Breast epithelium (tissue), 4 donors: ENCODE results near the gene CERS4. TPM values are rescaled to one million over a fixed set of nuclear protein-coding genes. Genes with fewer than 3 reads are reported as not detected.
A peak's percentile ranks its signal among the peaks of the same experiment; 100 is the strongest.

Source experiments
- DNase-seq, 2 donors: peaks; one replicate each; pipeline ENCODE4 v3.0.0-alpha.2; 2019; ENCODE audit warnings: low spot score in 2 of 2
- H3K27ac ChIP-seq, 2 donors: fragments of 200-600 bp; sonication (generic) in 1 of 2; one replicate each; pipeline ENCODE4 v1.5.1; 2016 to 2019; ENCODE audit warnings: mild to moderate bottlenecking in 1 of 2
- H3K27me3 ChIP-seq, 2 donors: fragments of 200-600 bp; sonication (generic) in 1 of 2; one replicate each; pipeline versions ENCODE4 v1.5.1 to v1.6.0; 2017 to 2019; ENCODE audit warnings: control low read depth in 1 of 2, mild to moderate bottlenecking in 1 of 2
- H3K36me3 ChIP-seq: fragments of 200-600 bp; one replicate; pipeline ENCODE4 v1.5.1; 2019
- H3K4me1 ChIP-seq, 2 donors: fragments of 200-600 bp; sonication (generic); one replicate each; pipeline ENCODE4 v1.5.1; 2016 to 2019; ENCODE audit warnings: control low read depth in 1 of 2
- H3K4me3 ChIP-seq, 3 donors: fragments of 200-600 bp; sonication (generic); 1 replicate in 2 of 3; 2 replicates in 1 of 3; pipeline ENCODE4 v1.5.1; 2016 to 2019; ENCODE audit warnings: mild to moderate bottlenecking in 3 of 3, moderate library complexity in 2 of 3
- H3K9me3 ChIP-seq, 2 donors: fragments of 200-600 bp; sonication (generic) in 1 of 2; one replicate each; pipeline ENCODE4 v1.5.1; 2016 to 2019; ENCODE audit warnings: control low read depth in 1 of 2
- CTCF ChIP-seq, 3 donors: fragments of 450-650 bp; IDR thresholded peaks; one replicate each; pipeline ENCODE4 v1.5.1; 2016 to 2017; ENCODE audit warnings: antibody characterized with exemption in 3 of 3, mild to moderate bottlenecking in 3 of 3, moderate library complexity in 3 of 3
- POLR2A ChIP-seq: fragments of 450-650 bp; IDR thresholded peaks from one replicate; pipeline ENCODE4 v1.6.1; 2016; ENCODE audit warnings: antibody characterized with exemption, mild to moderate bottlenecking, moderate library complexity
- POLR2AphosphoS5 ChIP-seq, 3 donors: sonication (generic); formaldehyde crosslinking; IDR thresholded peaks; one replicate each; pipeline ENCODE4 v1.6.1; 2017; ENCODE audit warnings: antibody characterized with exemption in 3 of 3
- intact Hi-C: fragments of 100-400 bp; cut with DNase I; formaldehyde crosslinking; loops from one replicate; pipeline ENCODE4 v1.15.1; 2023; ENCODE audit warnings: low total_unique reads
- total RNA-seq, 3 donors: library from RNA; depleted of rRNA; stranded (reverse); fragments of >200 nt; gene quantifications; one replicate each; pipeline ENCODE4 v1.1.0, GENCODE V29; 2016

The CERS4 gene
- total RNA-seq, 3 donors from 2014 or later = 26.4 to 141 (median 64.1) TPM

GRCh38 chr19:8248348-8249328 is 39.5 kb downstream of the CERS4 start:
- Histone ChIP-seq H3K4me3 (no peak overlapping the region), H3K27me3 (no peaks in the 10 kb centered on the region), H3K9me3 (no peaks in the 10 kb centered on the region), H3K36me3 (no peaks in the 10 kb centered on the region), H3K27ac (no peak overlapping the region), H3K4me1 (no peaks in the 10 kb centered on the region)
- no peak for TF ChIP-seq CTCF (IDR thresholded peaks at IDR 0.05)
- no peak for TF ChIP-seq POLR2AphosphoS5 (IDR thresholded peaks at IDR 0.05)
- no peak for TF ChIP-seq POLR2A
- DNase-seq = no peak
- intact Hi-C loops = no loop called here

- Histone ChIP-seq H3K4me1 (no peaks in the 10 kb centered on the region), H3K9me3 (no peaks in the 10 kb centered on the region), H3K36me3 (no peaks in the 10 kb centered on the region), H3K27ac (peak overlapping the region; percentile 54 to 63), H3K27me3 (no peaks in the 10 kb centered on the region), H3K4me3 (peak overlapping the region in 1 of 3 donors; percentile 25)
- no peak for DNase-seq
- TF ChIP-seq CTCF (IDR thresholded peaks at IDR 0.05) (no peak), POLR2A (no peak), POLR2AphosphoS5 (IDR thresholded peaks at IDR 0.05) (no peak)
- intact Hi-C loops = loop anchor here (10.0 kb wide), 1 partner anchor 86 kb away; no protein-coding TSS in a partner anchor
Observed at GRCh38 chr19:8250596-8250995, 41.4 kb downstream of the CERS4 start.

GRCh38 chr19:8251025-8251472 is 41.9 kb downstream of the CERS4 start:
- no peaks in the 10 kb centered on the region for H3K4me1 ChIP-seq
- H3K9me3 ChIP-seq = no peaks in the 10 kb centered on the region
- intact Hi-C loops = loop anchor here (10.0 kb wide), 1 partner anchor 86 kb away; no protein-coding TSS in a partner anchor
- H3K36me3 ChIP-seq = no peaks in the 10 kb centered on the region
- peak overlapping the region in 1 of 3 donors; percentile 25 for H3K4me3 ChIP-seq
- peak; percentile 81 to 97 for DNase-seq
- peak overlapping the region; percentile 54 to 63 for H3K27ac ChIP-seq
- TF ChIP-seq POLR2A (no peak), CTCF (IDR thresholded peaks at IDR 0.05) (peak in 1 of 3 donors; percentile 44), POLR2AphosphoS5 (IDR thresholded peaks at IDR 0.05) (peak; percentile 41 to 83 (median 80))
- H3K27me3 ChIP-seq = no peaks in the 10 kb centered on the region

- H3K36me3 ChIP-seq = no peaks in the 10 kb centered on the region
- TF ChIP-seq CTCF (IDR thresholded peaks at IDR 0.05) (peak; percentile 93 to 97 (median 97)), POLR2AphosphoS5 (IDR thresholded peaks at IDR 0.05) (peak in 1 of 3 donors; percentile 37), POLR2A (no peak)
- H3K9me3 ChIP-seq = no peaks in the 10 kb centered on the region
- DNase-seq = peak; percentile 71 to 81
- no peak overlapping the region for H3K4me3 ChIP-seq
- no peaks in the 10 kb centered on the region for H3K4me1 ChIP-seq
- H3K27me3 ChIP-seq = no peaks in the 10 kb centered on the region
- intact Hi-C loops = loop anchor here (10.0 kb wide), 1 partner anchor 88 kb away; no protein-coding TSS in a partner anchor
- no peak overlapping the region for H3K27ac ChIP-seq
Observed at GRCh38 chr19:8252922-8253589, 43.9 kb downstream of the CERS4 start.
